ENCODE results near the gene ERI3. TPM values are rescaled to one million over a fixed set of nuclear protein-coding genes. Genes with fewer than 3 reads are reported as not detected.

Gene ERI3
- total RNA-seq, 2 experiments from 2014 or later, result 35.7 to 37.0 TPM

DNA sequence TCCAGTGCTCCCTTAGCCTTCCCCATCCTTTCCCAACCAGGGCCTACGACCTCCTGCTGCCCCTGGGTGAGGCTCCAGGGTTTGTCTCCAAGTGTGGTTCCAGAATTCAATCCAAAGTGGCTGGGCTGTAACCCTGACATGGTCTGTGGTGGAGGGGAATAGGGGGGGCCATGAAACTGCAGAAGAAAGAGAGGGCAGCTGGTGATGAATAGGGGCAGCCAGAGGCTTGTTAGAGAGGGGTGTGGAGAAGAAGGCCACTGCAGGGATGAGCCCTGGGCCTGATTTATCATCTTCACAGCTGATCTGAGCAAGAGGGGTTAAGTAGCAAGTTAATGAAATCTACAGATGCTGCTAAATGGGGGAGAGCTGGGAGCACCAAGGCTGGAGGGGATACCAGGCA lies 12.9 kb upstream of the ERI3 start:
- no peak overlapping the region for H3K27ac Mint-ChIP-seq
- H3K4me3 Mint-ChIP-seq, result no peak overlapping the region
- H3K4me1 Mint-ChIP-seq (ENCODE audit: low read depth), result no peaks in the 10 kb centered on the region
- intact Hi-C loops (cut with micrococcal nuclease), result no loop called here
- H3K27me3 Mint-ChIP-seq, result peaks cover 6% of the 10 kb centered on the region
- no peaks in the 10 kb centered on the region for H3K36me3 Mint-ChIP-seq
- no peak for DNase-seq
- H3K9me3 Mint-ChIP-seq, result no peaks in the 10 kb centered on the region
- CTCF ChIA-PET, result no interaction called here
- POLR2A ChIA-PET, result no interaction called here

DNA sequence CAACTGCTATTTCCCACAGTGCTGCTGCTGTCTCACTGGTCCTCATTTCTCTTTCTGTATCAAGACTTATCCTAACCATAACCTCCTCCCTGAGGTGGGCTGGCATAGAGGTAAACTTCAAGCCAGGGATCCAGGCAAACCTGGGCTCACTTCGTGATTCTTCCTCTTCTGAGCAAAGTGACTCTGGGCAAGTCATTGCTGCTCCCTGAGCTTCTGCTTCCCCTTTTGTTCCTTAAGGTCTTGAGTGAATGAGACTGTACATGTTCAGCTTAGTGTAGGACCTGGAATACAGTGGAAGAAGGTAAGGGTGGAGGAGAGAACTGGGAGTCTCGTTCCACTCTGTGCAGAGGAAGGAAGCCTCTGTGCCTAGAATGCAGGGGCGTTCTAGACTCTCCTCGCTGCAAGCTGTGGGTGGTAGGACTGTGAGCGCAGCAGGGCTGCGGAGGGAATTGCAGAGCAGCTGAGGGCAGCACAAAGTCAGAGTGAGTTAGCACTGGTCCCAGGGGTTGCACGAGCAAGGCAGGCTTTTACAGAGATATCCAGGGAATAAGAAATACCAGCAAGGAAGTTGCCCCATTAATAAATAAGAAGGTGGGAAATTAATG lies 11.4 kb upstream of the ERI3 start:
- ChIA-PET CTCF (no interaction called here), POLR2A (no interaction called here)
- peaks cover 6% of the 10 kb centered on the region for H3K27me3 Mint-ChIP-seq
- intact Hi-C loops (cut with micrococcal nuclease), result no loop called here
- no peaks in the 10 kb centered on the region for H3K4me1 Mint-ChIP-seq (ENCODE audit: low read depth)
- DNase-seq, result no peak
- H3K27ac Mint-ChIP-seq, result no peak overlapping the region
- H3K9me3 Mint-ChIP-seq, result no peaks in the 10 kb centered on the region
- H3K4me3 Mint-ChIP-seq, result no peak overlapping the region
- H3K36me3 Mint-ChIP-seq, result no peaks in the 10 kb centered on the region

DNA sequence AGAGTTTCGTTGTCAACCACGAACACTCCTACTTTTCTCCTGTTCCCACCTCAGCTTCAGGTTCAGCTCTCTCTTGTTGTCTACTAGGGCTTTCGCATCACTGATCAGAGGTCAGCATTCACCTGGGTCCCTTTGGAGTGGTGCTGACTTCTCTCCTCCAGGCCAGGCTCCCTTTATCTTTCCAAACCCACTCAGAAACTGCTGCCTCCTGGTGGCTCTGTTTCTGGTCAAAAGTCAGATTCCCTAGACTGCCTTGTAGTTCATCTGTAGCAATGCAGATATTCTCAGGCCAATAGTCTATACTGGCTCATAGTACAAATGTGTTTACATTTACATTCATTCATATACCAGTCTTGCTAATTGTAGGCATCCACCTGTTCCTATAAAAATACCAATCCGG lies 6.4 kb upstream of the ERI3 start:
- Mint-ChIP-seq H3K27ac (no peak overlapping the region), H3K4me3 (no peak overlapping the region), H3K36me3 (no peaks in the 10 kb centered on the region), H3K27me3 (peaks cover 1% of the 10 kb centered on the region), H3K9me3 (no peaks in the 10 kb centered on the region), H3K4me1 (ENCODE audit: low read depth) (no peaks in the 10 kb centered on the region)
- CTCF ChIA-PET, result interaction anchor here (1.3 kb wide), 1 partner anchor 20 kb away, joined by 5 read pairs; no protein-coding TSS in a partner anchor
- POLR2A ChIA-PET, result no interaction called here
- no peak for DNase-seq
- intact Hi-C loops (cut with micrococcal nuclease), result no loop called here

DNA sequence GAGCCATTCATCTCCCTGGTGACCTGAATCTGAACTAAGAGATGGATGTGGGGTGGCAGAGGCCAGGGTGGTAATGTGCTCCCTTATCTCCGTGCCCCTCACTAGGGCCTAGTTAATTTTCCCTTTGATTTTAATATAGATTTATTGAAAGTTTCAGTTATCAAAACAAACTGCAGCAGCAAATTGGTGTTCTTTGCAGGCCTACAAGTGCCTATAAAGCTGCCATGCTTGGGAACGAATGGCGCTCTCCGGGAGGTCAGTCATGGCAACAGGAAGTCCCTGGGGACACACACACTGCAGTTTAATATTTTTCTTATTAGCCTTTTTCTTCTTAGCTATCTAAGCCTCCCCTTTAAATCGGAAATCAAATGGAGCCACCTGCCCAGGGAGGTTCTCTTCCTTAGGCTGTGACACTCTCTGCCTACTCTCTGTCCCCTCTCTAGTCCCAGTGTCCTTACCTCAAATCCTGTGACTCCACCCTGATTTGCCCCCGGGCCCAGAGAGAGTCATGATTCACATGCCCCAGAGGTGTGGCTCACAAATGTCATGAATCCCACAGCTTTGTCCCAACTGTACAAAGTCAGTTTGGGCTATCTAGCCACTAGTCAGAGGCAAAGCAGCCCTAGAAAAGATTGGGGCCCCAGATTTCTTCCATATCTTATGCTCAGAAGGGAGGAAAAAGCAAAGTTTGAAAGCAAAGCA lies 4.3 kb upstream of the ERI3 start:
- Mint-ChIP-seq H3K27me3 (no peaks in the 10 kb centered on the region), H3K36me3 (peaks cover 3% of the 10 kb centered on the region), H3K4me3 (no peak overlapping the region), H3K27ac (no peak overlapping the region), H3K9me3 (no peaks in the 10 kb centered on the region), H3K4me1 (ENCODE audit: low read depth) (peaks cover 8% of the 10 kb centered on the region)
- DNase-seq, result no peak
- ChIA-PET CTCF (interaction anchor here (0.5 kb wide), 1 partner anchor 236 kb away, joined by 3 read pairs; no protein-coding TSS in a partner anchor), POLR2A (no interaction called here)
- intact Hi-C loops (cut with micrococcal nuclease), result no loop called here

GRCh38 chr1:44357710-44358109 lies 2.7 kb upstream of the ERI3 start:
- POLR2A ChIA-PET, result no interaction called here
- intact Hi-C loops (cut with micrococcal nuclease), result no loop called here
- Mint-ChIP-seq H3K4me1 (ENCODE audit: low read depth) (peaks cover 25% of the 10 kb centered on the region), H3K27ac (no peak overlapping the region), H3K9me3 (no peaks in the 10 kb centered on the region), H3K4me3 (no peak overlapping the region), H3K36me3 (peaks cover 3% of the 10 kb centered on the region), H3K27me3 (no peaks in the 10 kb centered on the region)
- no peak for DNase-seq
- CTCF ChIA-PET, result interaction anchor here (1.2 to 1.7 kb wide), 2 partner anchors 20 to 237 kb away, joined by 3 to 4 read pairs; no protein-coding TSS in a partner anchor

DNA sequence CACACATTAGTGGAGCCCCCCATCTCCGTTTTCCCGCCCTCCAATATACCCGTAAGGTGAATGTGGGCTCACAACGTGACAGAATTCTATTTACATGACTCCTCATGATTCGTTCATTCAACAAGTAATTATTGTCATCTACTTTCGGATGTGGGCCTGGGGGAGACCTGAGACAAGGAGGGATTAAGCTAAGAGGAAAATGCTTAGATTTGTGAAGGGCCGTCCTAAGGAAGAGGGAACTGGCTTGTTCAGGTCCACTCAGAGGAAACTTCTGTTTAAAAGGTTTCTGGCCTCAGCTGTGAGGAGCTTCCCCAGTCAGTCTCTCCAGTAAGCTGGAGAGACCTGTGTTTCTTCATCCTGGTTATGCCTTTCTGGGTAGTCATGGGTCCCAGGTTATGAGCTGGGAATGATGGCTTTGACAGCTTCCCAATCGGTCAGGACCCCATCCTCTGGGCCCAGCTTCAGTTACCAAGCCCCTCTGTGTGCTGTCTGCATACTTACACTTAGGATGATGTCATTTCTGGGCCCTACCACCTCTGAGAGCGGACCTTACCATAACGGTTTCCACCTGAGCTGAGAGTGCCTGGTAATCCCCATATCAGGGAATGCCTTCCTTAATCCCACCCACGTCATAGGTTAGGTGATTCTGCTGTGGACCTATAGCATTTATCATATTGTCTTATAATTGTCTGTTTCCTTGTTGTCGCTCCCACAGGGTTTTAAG lies 687 bp upstream of the ERI3 start:
- H3K4me1 Mint-ChIP-seq (ENCODE audit: low read depth), result peaks cover 32% of the 10 kb centered on the region
- peaks cover 4% of the 10 kb centered on the region for H3K36me3 Mint-ChIP-seq
- H3K9me3 Mint-ChIP-seq, result no peaks in the 10 kb centered on the region
- peak overlapping the region; percentile 85 for H3K4me3 Mint-ChIP-seq
- H3K27me3 Mint-ChIP-seq, result no peaks in the 10 kb centered on the region
- intact Hi-C loops (cut with micrococcal nuclease), result loop anchor here (1.0 to 2.0 kb wide), 2 partner anchors 143 to 319 kb away; partner anchors contain the start of genes ARMH1, DMAP1 and TMEM53
- ChIA-PET CTCF (interaction anchor here (1.6 kb wide), 1 partner anchor 22 kb away, joined by 6 read pairs; no protein-coding TSS in a partner anchor), POLR2A (interaction anchor here (1.2 kb wide), 1 partner anchor 9 kb away, joined by 3 read pairs; no protein-coding TSS in a partner anchor)
- no peak overlapping the region for H3K27ac Mint-ChIP-seq
- no peak for DNase-seq

- Mint-ChIP-seq H3K4me1 (ENCODE audit: low read depth) (peaks cover 32% of the 10 kb centered on the region), H3K27me3 (no peaks in the 10 kb centered on the region), H3K4me3 (peak overlapping the region; percentile 85), H3K36me3 (peaks cover 6% of the 10 kb centered on the region), H3K9me3 (no peaks in the 10 kb centered on the region), H3K27ac (peak overlapping the region; percentile 34)
- DNase-seq, result peak; percentile 12
- CTCF ChIA-PET, result no interaction called here
- intact Hi-C loops (cut with micrococcal nuclease), result loop anchor here (2.0 kb wide), 1 partner anchor 142 kb away; the partner anchor contains the start of gene DMAP1
- POLR2A ChIA-PET, result interaction anchor here (1.9 kb wide), 1 partner anchor 277 kb away, joined by 5 read pairs; no protein-coding TSS in a partner anchor
Measured at GRCh38 chr1:44354268-44354839, 703 bp downstream of the ERI3 start.

DNA sequence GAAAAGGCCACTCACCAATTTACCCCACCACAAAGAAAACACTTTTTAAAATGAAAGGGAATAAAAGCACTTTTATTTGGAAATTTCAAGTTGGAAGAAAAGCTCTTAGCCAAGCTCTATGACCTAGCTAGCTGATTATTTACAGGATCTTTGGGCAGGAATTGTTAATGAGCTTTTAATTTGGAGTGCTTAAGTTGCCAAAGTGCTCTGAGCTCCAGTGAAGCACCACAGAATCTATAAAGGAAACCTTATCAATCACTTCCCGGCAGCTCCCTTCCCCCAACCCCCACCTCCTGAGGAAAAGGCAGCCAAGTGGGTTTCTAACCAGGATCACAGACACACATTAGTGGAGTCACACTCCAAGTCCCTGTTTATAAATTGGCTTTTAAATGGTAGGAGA lies 1.5 kb downstream of the ERI3 start:
- peaks cover 6% of the 10 kb centered on the region for H3K36me3 Mint-ChIP-seq
- H3K4me1 Mint-ChIP-seq (ENCODE audit: low read depth), result peaks cover 32% of the 10 kb centered on the region
- peak overlapping the region; percentile 85 for H3K4me3 Mint-ChIP-seq
- H3K27me3 Mint-ChIP-seq, result no peaks in the 10 kb centered on the region
- no peaks in the 10 kb centered on the region for H3K9me3 Mint-ChIP-seq
- DNase-seq, result no peak
- H3K27ac Mint-ChIP-seq, result no peak overlapping the region
- ChIA-PET POLR2A (interaction anchor here (1.9 kb wide), 1 partner anchor 278 kb away, joined by 5 read pairs; no protein-coding TSS in a partner anchor), CTCF (interaction anchor here (1.0 to 2.3 kb wide), 3 partner anchors 12 to 218 kb away, joined by 3 to 11 read pairs (median 4); no protein-coding TSS in a partner anchor)
- intact Hi-C loops (cut with micrococcal nuclease), result loop anchor here (2.0 kb wide), 1 partner anchor 141 kb away; the partner anchor contains the start of gene DMAP1

GRCh38 chr1:44351289-44351688 lies 3.8 kb downstream of the ERI3 start:
- no peak for DNase-seq
- Mint-ChIP-seq H3K4me1 (ENCODE audit: low read depth) (peaks cover 34% of the 10 kb centered on the region), H3K9me3 (no peaks in the 10 kb centered on the region), H3K27ac (no peak overlapping the region), H3K4me3 (no peak overlapping the region), H3K27me3 (no peaks in the 10 kb centered on the region), H3K36me3 (peaks cover 6% of the 10 kb centered on the region)
- CTCF ChIA-PET, result interaction anchor here (0.9 kb wide), 1 partner anchor 27 kb away, joined by 3 read pairs; no protein-coding TSS in a partner anchor
- intact Hi-C loops (cut with micrococcal nuclease), result no loop called here
- POLR2A ChIA-PET, result no interaction called here

GRCh38 chr1:44348061-44348485 lies 7.0 kb downstream of the ERI3 start:
- DNase-seq, result no peak
- Mint-ChIP-seq H3K9me3 (no peaks in the 10 kb centered on the region), H3K27ac (no peak overlapping the region), H3K4me3 (no peak overlapping the region), H3K27me3 (no peaks in the 10 kb centered on the region), H3K4me1 (ENCODE audit: low read depth) (peaks cover 15% of the 10 kb centered on the region), H3K36me3 (peaks cover 2% of the 10 kb centered on the region)
- intact Hi-C loops (cut with micrococcal nuclease), result no loop called here
- POLR2A ChIA-PET, result no interaction called here
- CTCF ChIA-PET, result interaction anchor here (1.0 kb wide), 1 partner anchor 247 kb away, joined by 3 read pairs; no protein-coding TSS in a partner anchor

DNA sequence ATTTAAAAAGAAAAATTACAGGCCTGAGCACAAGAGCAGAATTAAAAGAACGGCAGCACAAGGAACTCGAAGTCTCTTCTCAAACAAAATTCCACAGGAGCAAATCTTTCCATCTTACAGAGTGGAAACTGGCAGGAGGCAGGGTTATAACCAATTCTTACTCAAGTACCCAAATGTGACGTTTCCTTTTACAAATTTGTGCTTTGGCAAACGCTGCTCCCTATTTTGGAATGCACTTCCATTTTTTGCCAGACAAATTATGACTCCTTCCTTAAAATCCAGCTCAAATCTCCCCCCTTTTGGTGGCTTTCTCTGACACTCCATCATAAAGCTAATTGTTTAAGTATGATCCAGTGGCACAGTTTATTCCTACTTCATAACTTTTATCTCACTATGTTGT lies 7.8 kb downstream of the ERI3 start:
- peaks cover 2% of the 10 kb centered on the region for H3K36me3 Mint-ChIP-seq
- CTCF ChIA-PET, result interaction anchor here (0.6 to 1.6 kb wide), 3 partner anchors 248 to 1163 kb away, joined by 3 read pairs; no protein-coding TSS in a partner anchor
- intact Hi-C loops (cut with micrococcal nuclease), result no loop called here
- no peak overlapping the region for H3K4me3 Mint-ChIP-seq
- no peak for DNase-seq
- peaks cover 8% of the 10 kb centered on the region for H3K4me1 Mint-ChIP-seq (ENCODE audit: low read depth)
- H3K9me3 Mint-ChIP-seq, result no peaks in the 10 kb centered on the region
- H3K27ac Mint-ChIP-seq, result no peak overlapping the region
- POLR2A ChIA-PET, result no interaction called here
- no peaks in the 10 kb centered on the region for H3K27me3 Mint-ChIP-seq
